Activated CD8-positive, alpha-beta memory T cell treated with anti-CD3 and anti-CD28 coated beads for 1 hour (primary cell): ENCODE measurements around the gene SPRED3.
"Not testable (repeated sequence)": the region's sequence is repeated elsewhere in the genome, so short reads cannot be mapped to it uniquely, and the experiment has no call there.

Experiments
- DNase-seq, 2 donors: peaks; one replicate each; pipeline ENCODE4 v3.0.0-alpha.2; 2020; ENCODE audit warnings: low read depth in 1 of 2; ENCODE audit errors: extremely low read depth in 1 of 2

SPRED3 gene

GRCh38 chr19:38412961-38413360 lies 24.5 kb downstream of the SPRED3 start:
- DNase-seq = no peak

DNA sequence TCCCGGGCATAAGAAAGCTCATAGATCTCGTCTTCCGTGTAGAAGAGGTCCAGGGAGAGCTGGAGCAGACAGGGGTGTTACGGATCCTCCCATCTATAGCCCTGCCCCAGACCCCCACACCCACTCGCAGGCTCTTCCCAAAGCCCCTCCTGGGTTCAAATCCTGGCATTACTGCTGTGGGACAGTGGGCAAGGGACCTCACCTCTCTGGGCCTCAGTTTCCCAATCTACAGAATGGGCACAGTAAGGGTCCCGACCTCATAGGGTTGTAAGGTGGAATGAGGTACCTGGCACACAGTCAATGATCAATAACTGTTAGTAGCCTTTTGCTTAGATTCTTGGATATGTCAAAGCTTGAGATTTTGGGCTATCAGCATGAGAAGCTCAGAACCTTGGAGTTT lies 24.9 kb downstream of the SPRED3 start:
- DNase-seq = no peak

- no peak for DNase-seq
Measured at GRCh38 chr19:38417146-38417543, 28.6 kb downstream of the SPRED3 start.

- DNase-seq = no peak
Measured at GRCh38 chr19:38417544-38418506, 29.3 kb downstream of the SPRED3 start.

GRCh38 chr19:38420935-38421334 lies 32.4 kb downstream of the SPRED3 start:
- DNase-seq = no peak

DNA sequence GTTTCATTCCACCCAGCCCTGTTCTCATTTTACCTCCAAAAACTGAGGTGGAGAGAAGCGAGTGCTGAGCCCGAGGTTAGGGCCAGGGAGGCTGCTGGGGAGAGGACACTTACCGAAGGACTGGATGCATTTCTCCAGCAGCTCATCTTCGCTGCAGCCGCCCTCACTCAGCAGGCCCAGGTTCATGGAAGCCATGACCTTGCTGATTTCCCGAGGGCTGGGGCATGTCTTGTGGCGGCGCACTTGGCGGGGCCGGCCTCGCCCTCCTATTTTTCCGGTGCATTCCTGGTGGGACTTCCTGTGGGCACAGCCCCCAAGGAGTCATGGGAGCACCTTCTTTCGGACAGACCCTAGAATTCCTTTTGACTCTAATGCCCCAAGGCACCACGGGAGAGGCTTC lies 33.4 kb downstream of the SPRED3 start:
- no peak for DNase-seq

DNA sequence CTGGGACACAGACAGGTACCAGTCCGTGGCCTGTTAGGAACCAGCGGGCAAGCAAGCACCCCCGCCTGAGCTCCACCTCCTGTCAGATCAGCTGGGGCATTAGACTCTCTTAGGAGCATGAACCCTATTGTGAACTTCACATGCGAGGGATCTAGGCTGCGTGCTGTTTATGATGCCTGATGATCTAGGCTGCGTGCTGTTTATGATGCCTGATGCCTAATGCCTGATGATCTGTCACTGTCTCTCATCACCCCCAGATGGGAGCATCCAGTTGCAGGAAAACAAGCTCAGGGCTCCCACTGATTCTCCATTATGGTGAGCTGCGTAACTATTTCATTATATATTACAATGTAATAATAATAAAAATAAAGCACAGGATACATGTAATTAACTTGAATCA lies 33.9 kb downstream of the SPRED3 start:
- DNase-seq = no peak

GRCh38 chr19:38424272-38424671 lies 35.8 kb downstream of the SPRED3 start:
- no peak for DNase-seq

- no peak for DNase-seq
Measured at GRCh38 chr19:38425222-38425809, 36.8 kb downstream of the SPRED3 start.

GRCh38 chr19:38425810-38426466 lies 37.4 kb downstream of the SPRED3 start, which contains the start of gene RASGRP4:
Gene RASGRP4, minus strand, starts transcription at chr19:38426219. Its CDS starts 128 bp downstream, at chr19:38426091.
- DNase-seq = no peak

- DNase-seq = not testable (repeated sequence)
Measured at GRCh38 chr19:38427035-38427677, 38.7 kb downstream of the SPRED3 start.

DNA sequence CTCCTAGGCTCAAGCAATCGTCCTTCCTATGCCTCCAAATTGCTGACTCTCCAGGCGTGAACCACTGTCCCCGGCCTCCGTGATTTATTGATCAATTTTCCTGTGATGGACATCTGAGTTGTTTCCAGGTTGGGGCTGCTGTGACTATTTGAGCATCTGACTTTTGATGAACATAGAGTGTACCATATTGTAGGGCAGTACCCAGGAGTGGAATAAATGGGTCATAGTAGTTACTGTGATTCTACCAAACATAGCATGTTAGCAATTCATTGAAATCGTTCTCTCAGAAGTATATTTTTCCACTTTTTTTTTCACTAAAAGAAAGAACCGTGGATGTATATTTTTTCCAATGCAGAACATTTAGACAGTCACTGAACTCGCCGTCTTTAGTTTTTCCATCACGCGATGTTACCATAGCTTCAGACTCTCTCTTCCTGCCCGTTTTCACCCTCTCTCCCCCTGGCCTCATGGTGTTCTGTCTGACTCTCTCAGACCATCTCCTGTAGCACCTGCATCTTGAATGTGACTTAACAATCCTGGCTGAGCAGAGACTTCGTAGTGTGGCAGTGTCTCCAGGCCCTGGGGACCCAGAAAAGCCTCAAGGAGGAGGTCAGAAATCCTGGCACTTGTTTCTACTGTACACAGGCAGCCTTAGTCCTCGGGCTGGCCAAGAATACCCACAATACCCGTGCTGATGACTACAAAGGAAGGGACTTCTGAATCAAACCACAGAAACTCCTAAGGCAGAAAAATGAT lies 40.7 kb downstream of the SPRED3 start:
- DNase-seq = no peak

- no peak for DNase-seq
Measured at GRCh38 chr19:38429811-38430156, 41.3 kb downstream of the SPRED3 start.

DNA sequence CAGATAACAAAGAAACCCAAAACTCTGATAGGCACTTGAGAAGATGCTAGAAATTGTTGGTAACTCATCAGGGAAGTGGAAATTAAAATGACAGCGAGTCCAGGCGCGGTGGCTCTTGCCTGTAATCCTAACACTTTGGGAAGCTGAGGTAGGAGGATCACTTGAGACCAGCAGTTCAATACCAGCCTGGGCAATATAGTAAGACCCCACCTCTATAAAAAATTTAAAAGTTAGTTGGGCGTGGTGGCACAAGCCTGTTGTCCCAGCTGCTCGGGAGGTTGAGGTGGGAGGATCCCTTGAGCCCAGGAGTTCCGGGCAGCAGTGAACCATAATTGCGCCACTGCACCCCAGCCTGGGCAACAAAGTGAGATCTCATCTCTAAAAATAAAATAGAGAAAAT lies 42.4 kb downstream of the SPRED3 start:
- DNase-seq = no peak

GRCh38 chr19:38433268-38433733 lies 44.8 kb downstream of the SPRED3 start, which contains the start of gene RYR1:
Gene RYR1, plus strand, starts transcription at chr19:38433691. Its CDS starts 139 bp downstream, at chr19:38433830.
- DNase-seq = peak in 1 of 2 donors; percentile 8

DNA sequence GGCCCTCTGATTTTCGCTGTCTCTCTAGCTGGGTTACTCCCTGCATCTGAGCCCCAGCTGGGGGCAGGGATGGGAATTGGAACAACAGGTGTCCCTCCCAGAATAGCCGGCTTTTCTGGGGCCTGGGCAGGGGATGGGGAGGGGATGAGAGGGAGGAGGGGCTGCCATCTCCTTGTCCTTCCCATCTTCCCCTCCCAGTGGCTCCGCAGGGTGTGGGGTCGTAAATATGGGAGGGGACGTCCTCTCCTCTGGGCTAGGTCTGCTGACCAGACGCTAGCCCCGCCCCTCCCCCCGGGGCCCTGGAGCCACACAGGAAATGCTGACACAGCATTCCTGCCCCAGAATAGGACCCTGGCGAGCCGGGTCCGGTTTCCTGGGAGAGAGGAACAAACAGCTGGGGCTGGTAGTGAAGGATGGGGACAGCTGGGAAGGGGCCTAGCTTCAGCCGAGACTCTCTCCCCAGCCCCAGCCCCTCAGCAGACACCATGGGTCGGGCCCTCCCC lies 46.1 kb downstream of the SPRED3 start:
- DNase-seq = no peak

DNA sequence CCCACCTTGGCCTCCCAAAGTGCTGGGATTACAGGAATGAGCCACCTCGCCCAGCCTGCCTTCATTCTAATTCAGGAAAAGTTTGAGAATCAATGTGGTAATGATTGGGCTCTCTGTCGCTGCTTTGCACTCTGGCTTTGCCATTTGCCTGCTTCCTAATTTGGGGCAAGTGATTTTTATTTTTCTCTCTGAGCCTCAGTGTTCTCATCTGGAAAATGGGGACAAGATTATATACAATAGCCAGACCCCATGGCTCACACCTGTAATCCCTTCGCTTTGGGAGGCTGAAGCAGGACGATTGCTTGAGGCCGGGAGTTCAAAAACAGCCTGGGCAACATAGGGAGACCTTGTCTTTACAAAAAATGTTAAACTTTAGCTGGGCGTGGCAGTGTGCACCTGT lies 48.8 kb downstream of the SPRED3 start:
- no peak for DNase-seq

GRCh38 chr19:38437917-38438316 lies 49.4 kb downstream of the SPRED3 start:
- DNase-seq = no peak

GRCh38 chr19:38440592-38440991 lies 52.1 kb downstream of the SPRED3 start:
- no peak for DNase-seq
